Gastrocnemius medialis (tissue), 4 donors: ENCODE measurements around the gene RETREG3.

Experiments used
- POLR2A ChIP-seq, 2 donors: fragments of 450-650 bp; IDR thresholded peaks; one replicate each; pipeline ENCODE4 v1.6.1; 2017; ENCODE audit warnings: antibody characterized with exemption in 2 of 2, mild to moderate bottlenecking in 2 of 2, moderate library complexity in 2 of 2
- TF ChIP-seq, protein P1 (sequence below), 5 experiments: fragments of 450-650 bp in 3 of 5; fragments of 200-600 bp in 2 of 5; sonication (generic) in 2 of 5; IDR thresholded peaks in 4 of 5; conservative IDR thresholded peaks in 1 of 5; 1 replicate in 4 of 5; 2 replicates in 1 of 5; pipeline ENCODE4 v1.5.1; 2016 to 2019; ENCODE audit warnings: antibody characterized with exemption in 5 of 5, mild to moderate bottlenecking in 3 of 5, moderate library complexity in 3 of 5

DNA sequence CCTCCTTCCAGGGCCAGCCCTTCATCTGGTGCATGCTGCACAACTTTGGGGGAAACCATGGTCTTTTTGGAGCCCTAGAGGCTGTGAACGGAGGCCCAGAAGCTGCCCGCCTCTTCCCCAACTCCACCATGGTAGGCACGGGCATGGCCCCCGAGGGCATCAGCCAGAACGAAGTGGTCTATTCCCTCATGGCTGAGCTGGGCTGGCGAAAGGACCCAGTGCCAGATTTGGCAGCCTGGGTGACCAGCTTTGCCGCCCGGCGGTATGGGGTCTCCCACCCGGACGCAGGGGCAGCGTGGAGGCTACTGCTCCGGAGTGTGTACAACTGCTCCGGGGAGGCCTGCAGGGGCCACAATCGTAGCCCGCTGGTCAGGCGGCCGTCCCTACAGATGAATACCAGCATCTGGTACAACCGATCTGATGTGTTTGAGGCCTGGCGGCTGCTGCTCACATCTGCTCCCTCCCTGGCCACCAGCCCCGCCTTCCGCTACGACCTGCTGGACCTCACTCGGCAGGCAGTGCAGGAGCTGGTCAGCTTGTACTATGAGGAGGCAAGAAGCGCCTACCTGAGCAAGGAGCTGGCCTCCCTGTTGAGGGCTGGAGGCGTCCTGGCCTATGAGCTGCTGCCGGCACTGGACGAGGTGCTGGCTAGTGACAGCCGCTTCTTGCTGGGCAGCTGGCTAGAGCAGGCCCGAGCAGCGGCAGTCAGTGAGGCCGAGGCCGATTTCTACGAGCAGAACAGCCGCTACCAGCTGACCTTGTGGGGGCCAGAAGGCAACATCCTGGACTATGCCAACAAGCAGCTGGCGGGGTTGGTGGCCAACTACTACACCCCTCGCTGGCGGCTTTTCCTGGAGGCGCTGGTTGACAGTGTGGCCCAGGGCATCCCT is 65.7 kb downstream of the RETREG3 start:
- TF ChIP-seq, protein P1, sequence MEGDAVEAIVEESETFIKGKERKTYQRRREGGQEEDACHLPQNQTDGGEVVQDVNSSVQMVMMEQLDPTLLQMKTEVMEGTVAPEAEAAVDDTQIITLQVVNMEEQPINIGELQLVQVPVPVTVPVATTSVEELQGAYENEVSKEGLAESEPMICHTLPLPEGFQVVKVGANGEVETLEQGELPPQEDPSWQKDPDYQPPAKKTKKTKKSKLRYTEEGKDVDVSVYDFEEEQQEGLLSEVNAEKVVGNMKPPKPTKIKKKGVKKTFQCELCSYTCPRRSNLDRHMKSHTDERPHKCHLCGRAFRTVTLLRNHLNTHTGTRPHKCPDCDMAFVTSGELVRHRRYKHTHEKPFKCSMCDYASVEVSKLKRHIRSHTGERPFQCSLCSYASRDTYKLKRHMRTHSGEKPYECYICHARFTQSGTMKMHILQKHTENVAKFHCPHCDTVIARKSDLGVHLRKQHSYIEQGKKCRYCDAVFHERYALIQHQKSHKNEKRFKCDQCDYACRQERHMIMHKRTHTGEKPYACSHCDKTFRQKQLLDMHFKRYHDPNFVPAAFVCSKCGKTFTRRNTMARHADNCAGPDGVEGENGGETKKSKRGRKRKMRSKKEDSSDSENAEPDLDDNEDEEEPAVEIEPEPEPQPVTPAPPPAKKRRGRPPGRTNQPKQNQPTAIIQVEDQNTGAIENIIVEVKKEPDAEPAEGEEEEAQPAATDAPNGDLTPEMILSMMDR (IDR thresholded peaks at IDR 0.05 in 4 of 5, conservative IDR thresholded peaks at IDR 0.05 in 1 of 5) = no peak
- no peak for TF ChIP-seq POLR2A (IDR thresholded peaks at IDR 0.05)
